ENCODE data around the gene DEFB129.
"Not testable (repeated sequence)": the region's sequence is repeated elsewhere in the genome, so short reads cannot be mapped to it uniquely, and the experiment has no call there.

The DEFB129 gene

GRCh38 chr20:226958-227357 is at the start of gene DEFB129:
Gene DEFB129, plus strand, starts transcription at chr20:227258. Its CDS starts 31 bp downstream, at chr20:227289.
- DNase-seq, result no peak

- no peak for DNase-seq
These were observed 42.8 kb upstream of the DEFB129 start for GRCh38 chr20:184288-184687.

GRCh38 chr20:187733-188132 is 39.3 kb upstream of the DEFB129 start:
- no peak for DNase-seq

- no peak for DNase-seq
These were observed 37.4 kb upstream of the DEFB129 start, which contains the start of gene DEFB128 for GRCh38 chr20:189611-190010. Gene DEFB128, minus strand, starts transcription at chr20:189711. Its CDS starts 88 bp downstream, at chr20:189623.

GRCh38 chr20:198225-198624 is 28.8 kb upstream of the DEFB129 start:
- DNase-seq, result no peak

GRCh38 chr20:199996-200395 is 27.1 kb upstream of the DEFB129 start:
- DNase-seq, result no peak

- DNase-seq, result not testable (repeated sequence)
These were observed 23.4 kb upstream of the DEFB129 start for GRCh38 chr20:203630-204029.

GRCh38 chr20:208942-209566 is 18.0 kb upstream of the DEFB129 start:
- peak; percentile 24 for DNase-seq

- DNase-seq, result no peak
These were observed 16.1 kb upstream of the DEFB129 start for GRCh38 chr20:210809-211502.

- DNase-seq, result no peak
These were observed 12.7 kb upstream of the DEFB129 start for GRCh38 chr20:214383-214782.

- DNase-seq, result no peak
These were observed 11.3 kb upstream of the DEFB129 start for GRCh38 chr20:215796-216195.

- DNase-seq, result no peak
These were observed 9.8 kb upstream of the DEFB129 start for GRCh38 chr20:217266-217665.

- no peak for DNase-seq
These were observed 7.6 kb upstream of the DEFB129 start for GRCh38 chr20:219290-220115.

GRCh38 chr20:221258-221830 is 5.7 kb upstream of the DEFB129 start:
- DNase-seq, result no peak

- not testable (repeated sequence) for DNase-seq
These were observed 1.2 kb upstream of the DEFB129 start for GRCh38 chr20:225879-226278.

GRCh38 chr20:227439-228105 is 514 bp downstream of the DEFB129 start:
- no peak for DNase-seq

- peak; percentile 24 for DNase-seq
These were observed 8.8 kb downstream of the DEFB129 start for GRCh38 chr20:235891-236290.

- DNase-seq, result no peak
These were observed 10.4 kb downstream of the DEFB129 start for GRCh38 chr20:237489-237888.

- no peak for DNase-seq
These were observed 10.9 kb downstream of the DEFB129 start for GRCh38 chr20:237929-238328.

GRCh38 chr20:242905-243304 is 15.8 kb downstream of the DEFB129 start:
- no peak for DNase-seq

- DNase-seq, result no peak
These were observed 24.3 kb downstream of the DEFB129 start for GRCh38 chr20:251354-251753.

- DNase-seq, result no peak
These were observed 25.7 kb downstream of the DEFB129 start for GRCh38 chr20:252801-253200.

GRCh38 chr20:253447-253846 is 26.4 kb downstream of the DEFB129 start:
- not testable (repeated sequence) for DNase-seq

Data from right hindlimb (tissue), 1 donor.